Naive thymus-derived CD4-positive, alpha-beta T cell (primary cell): Measurements from ENCODE around the gene GOSR2. TPM values are rescaled to one million over a fixed set of nuclear protein-coding genes. Genes with fewer than 3 reads are reported as not detected.

Experiments used
- ATAC-seq: fragments of 150-1000 bp; cut with Tn5 transposase; 2 replicates; pipeline ENCODE4 v1.10.0; 2021; ENCODE audit warnings: mild to moderate bottlenecking, moderate library complexity
- CTCF ChIA-PET: fragments of 350-600 bp; sonication (Branson Sonifier 250); formaldehyde crosslinking; loops from one replicate; lab custom pipeline; 2021; ENCODE audit warnings: antibody characterized with exemption; lab: Charles Lee
- POLR2A ChIA-PET: fragments of 350-600 bp; sonication (Branson Sonifier 250); formaldehyde crosslinking; loops from one replicate; lab custom pipeline; 2021; ENCODE audit warnings: antibody characterized with exemption, inconsistent platforms; lab: Charles Lee
- DNase-seq, 9 donors: peaks; one replicate each; pipeline versions ENCODE4 v3.0.0 to v3.0.0-alpha.2; 2020 to 2022; ENCODE audit warnings: mixed read lengths in 1 of 9
- H3K27ac ChIP-seq: one replicate; pipeline ENCODE4 v1.7.0; 2013; ENCODE audit warnings: mild to moderate bottlenecking, low read depth, low read length, moderate library complexity
- H3K27me3 ChIP-seq, 2 donors: one replicate each; pipeline ENCODE4 v1.7.0; 2013; ENCODE audit warnings: low read length in 2 of 2, mild to moderate bottlenecking in 2 of 2, moderate library complexity in 2 of 2; ENCODE audit not compliant: control insufficient read depth in 2 of 2, insufficient read depth in 2 of 2
- H3K36me3 ChIP-seq, 3 experiments: 1 replicate in 2 of 3; 2 replicates in 1 of 3; pipeline ENCODE4 v1.7.0; 2013; ENCODE audit warnings: low read length in 3 of 3, mild to moderate bottlenecking in 3 of 3, moderate library complexity in 1 of 3; ENCODE audit not compliant: insufficient read depth in 3 of 3, control insufficient read depth in 2 of 3
- H3K4me1 ChIP-seq, 2 donors: one replicate each; pipeline ENCODE4 v1.7.0; 2013; ENCODE audit warnings: low read length in 2 of 2, mild to moderate bottlenecking in 2 of 2, moderate library complexity in 1 of 2; ENCODE audit not compliant: control insufficient read depth in 2 of 2, insufficient read depth in 2 of 2
- H3K4me3 ChIP-seq: 2 replicates; pipeline ENCODE4 v1.7.0; 2013; ENCODE audit warnings: mild to moderate bottlenecking, low read length
- H3K9me3 ChIP-seq, 3 experiments: 1 replicate in 2 of 3; 2 replicates in 1 of 3; pipeline ENCODE4 v1.7.0; 2013; ENCODE audit warnings: low read length in 3 of 3; ENCODE audit not compliant: control insufficient read depth in 2 of 3
- H3K27ac Mint-ChIP-seq, 9 donors: one replicate each; pipeline ENCODE4 v1.8.0; 2020 to 2022; ENCODE audit warnings: mixed read lengths in 9 of 9, mild to moderate bottlenecking in 8 of 9, moderate library complexity in 5 of 9, inconsistent platforms in 2 of 9
- H3K27me3 Mint-ChIP-seq, 5 donors: one replicate each; pipeline ENCODE4 v1.8.0; 2021 to 2022; ENCODE audit warnings: mixed read lengths in 5 of 5, mild to moderate bottlenecking in 1 of 5
- H3K36me3 Mint-ChIP-seq, 5 donors: one replicate each; pipeline ENCODE4 v1.8.0; 2020 to 2022; ENCODE audit warnings: mixed read lengths in 5 of 5, mild to moderate bottlenecking in 3 of 5, inconsistent platforms in 1 of 5
- H3K4me1 Mint-ChIP-seq, 7 donors: one replicate each; pipeline ENCODE4 v1.8.0; 2020 to 2022; ENCODE audit warnings: mixed read lengths in 7 of 7, mild to moderate bottlenecking in 3 of 7, inconsistent platforms in 1 of 7
- H3K4me3 Mint-ChIP-seq, 10 donors: one replicate each; pipeline ENCODE4 v1.8.0; 2020 to 2022; ENCODE audit warnings: mild to moderate bottlenecking in 10 of 10, mixed read lengths in 10 of 10, moderate library complexity in 6 of 10, inconsistent platforms in 2 of 10
- H3K9me3 Mint-ChIP-seq, 11 donors: one replicate each; pipeline ENCODE4 v1.8.0; 2020 to 2022; ENCODE audit warnings: mixed read lengths in 11 of 11, mild to moderate bottlenecking in 4 of 11, inconsistent platforms in 1 of 11, moderate library complexity in 1 of 11
- intact Hi-C, 2 donors: fragments of 100-400 bp; cut with micrococcal nuclease; formaldehyde crosslinking; loops; one replicate each; pipeline ENCODE4 v1.15.1; 2023
- polyA plus RNA-seq, 2 donors: library from polyadenylated mRNA; unstranded; fragments of 300-500 nt; fragmentation: Illumina TruSeq; gene quantifications; one replicate each; pipeline ENCODE4 v1.2.3, GENCODE V29; 2021
- total RNA-seq, 6 experiments: library from RNA in 5 of 6; stranded (reverse) in 5 of 6; gene quantifications; 1 replicate in 5 of 6; 2 replicates in 1 of 6; pipeline ENCODE4 v1.2.3 and lab custom pipeline; 2021 to 2026

GOSR2 gene
- total and polyA plus RNA-seq, 7 experiments from 2014 or later, result 44.5 to 95.5 (median 70.2) TPM

DNA sequence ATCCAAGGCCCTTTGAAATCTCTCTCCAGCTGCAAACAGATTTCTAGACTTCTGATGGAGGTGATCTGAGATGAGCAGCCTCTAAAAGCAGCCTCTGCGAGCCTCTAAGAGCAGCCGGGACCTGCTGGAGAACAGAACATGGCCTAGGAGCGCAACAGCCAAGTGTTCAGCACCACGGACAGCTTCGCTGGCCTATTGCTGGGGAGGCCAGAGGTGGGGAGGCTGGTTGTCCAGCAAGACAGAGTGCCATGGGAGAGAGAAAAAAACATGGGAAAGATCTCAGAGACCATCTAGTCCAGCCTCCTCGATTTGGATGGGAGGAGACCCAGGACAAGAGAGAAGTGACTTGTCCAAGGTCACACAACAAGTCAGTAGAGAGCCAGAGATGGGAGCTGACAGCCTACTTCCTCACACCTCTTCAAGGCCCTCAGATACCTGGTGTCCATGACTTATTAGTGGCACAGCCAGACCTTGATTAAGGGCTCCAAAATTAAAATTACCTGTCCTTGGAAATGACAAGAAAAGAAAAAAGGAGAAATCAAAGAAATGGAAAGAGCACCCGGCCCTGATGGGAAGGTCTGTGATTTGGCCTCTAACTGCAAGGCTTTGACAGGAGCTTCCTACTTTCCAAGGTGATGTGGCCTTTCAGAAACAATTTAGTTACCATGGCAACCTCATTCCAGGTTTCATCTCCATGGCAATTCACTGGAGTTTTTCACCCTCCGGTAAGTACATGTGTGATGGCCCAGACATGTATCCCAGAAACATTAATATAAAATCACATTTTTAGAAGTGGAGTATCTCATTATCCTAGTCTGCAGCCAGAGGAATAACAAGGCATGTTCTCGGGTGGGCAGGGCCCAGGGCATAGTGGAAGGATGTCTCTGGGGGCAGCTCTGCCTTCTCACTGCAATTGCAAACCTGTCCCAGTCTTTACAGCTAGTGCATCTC is 41.6 kb downstream of the GOSR2 start:
- Histone ChIP-seq H3K4me3 (no peak overlapping the region), H3K4me1 (no peaks in the 10 kb centered on the region), H3K27ac (no peak overlapping the region), H3K36me3 (peaks cover 0 to 12% (median 0%) of the 10 kb centered on the region in 3 experiments), H3K9me3 (no peaks in the 10 kb centered on the region), H3K27me3 (no peaks in the 10 kb centered on the region)
- Mint-ChIP-seq H3K9me3 (peaks cover 0 to 12% (median 4%) of the 10 kb centered on the region in 11 donors), H3K27ac (peak overlapping the region in 1 of 9 donors; percentile 30), H3K4me3 (no peak overlapping the region), H3K4me1 (peaks cover 0 to 8% (median 0%) of the 10 kb centered on the region in 7 donors), H3K36me3 (peaks cover 3 to 46% (median 36%) of the 10 kb centered on the region in 5 donors), H3K27me3 (peaks cover 0 to 23% (median 6%) of the 10 kb centered on the region in 5 donors)
- intact Hi-C loops, result no loop called here
- DNase-seq, result no peak
- no peak for ATAC-seq
- ChIA-PET POLR2A (no interaction called here), CTCF (no interaction called here)

DNA sequence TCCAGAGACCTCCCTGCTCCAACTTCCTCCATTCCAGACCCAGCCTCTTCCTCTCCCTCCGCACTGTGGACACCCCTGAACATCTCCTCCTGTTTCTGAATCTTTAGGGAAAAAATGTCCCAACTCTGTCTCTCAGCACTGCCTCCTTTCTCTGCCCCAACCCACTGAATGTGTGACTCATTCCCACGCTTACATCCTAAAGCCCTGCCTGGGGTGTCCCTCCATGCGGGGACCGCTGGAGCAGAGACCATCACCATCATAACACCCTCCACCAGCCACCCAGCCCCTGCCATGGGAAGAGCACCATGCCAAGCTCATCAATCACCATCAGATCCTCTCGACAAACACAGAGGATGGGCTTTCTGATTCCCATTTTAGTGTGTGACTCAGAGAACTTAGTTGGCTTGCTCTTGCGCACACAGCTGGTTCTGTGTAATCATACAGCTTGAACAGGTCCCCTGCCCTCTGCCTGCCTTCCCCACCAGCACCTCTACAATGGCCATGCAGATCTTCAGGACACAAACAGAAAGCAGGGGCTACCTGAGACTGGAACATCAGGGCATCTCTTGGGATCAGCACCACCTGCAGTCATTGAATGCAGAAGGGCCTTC is 45.4 kb downstream of the GOSR2 start:
- no peak overlapping the region for H3K27ac ChIP-seq
- CTCF ChIA-PET, result no interaction called here
- no peaks in the 10 kb centered on the region for H3K27me3 ChIP-seq
- DNase-seq (no peak), ATAC-seq (no peak)
- intact Hi-C loops, result no loop called here
- H3K4me1 ChIP-seq, result no peaks in the 10 kb centered on the region
- no peak overlapping the region for H3K27ac Mint-ChIP-seq
- peaks cover 0 to 12% (median 0%) of the 10 kb centered on the region in 3 experiments for H3K36me3 ChIP-seq
- POLR2A ChIA-PET, result no interaction called here
- H3K4me1 Mint-ChIP-seq, result peaks cover 0 to 3% (median 0%) of the 10 kb centered on the region in 7 donors
- no peak overlapping the region for H3K4me3 Mint-ChIP-seq
- peaks cover 0 to 23% (median 6%) of the 10 kb centered on the region in 5 donors for H3K27me3 Mint-ChIP-seq
- no peaks in the 10 kb centered on the region for H3K9me3 Mint-ChIP-seq
- H3K9me3 ChIP-seq, result no peaks in the 10 kb centered on the region
- no peak overlapping the region for H3K4me3 ChIP-seq
- peaks cover 1 to 37% (median 26%) of the 10 kb centered on the region in 5 donors for H3K36me3 Mint-ChIP-seq

DNA sequence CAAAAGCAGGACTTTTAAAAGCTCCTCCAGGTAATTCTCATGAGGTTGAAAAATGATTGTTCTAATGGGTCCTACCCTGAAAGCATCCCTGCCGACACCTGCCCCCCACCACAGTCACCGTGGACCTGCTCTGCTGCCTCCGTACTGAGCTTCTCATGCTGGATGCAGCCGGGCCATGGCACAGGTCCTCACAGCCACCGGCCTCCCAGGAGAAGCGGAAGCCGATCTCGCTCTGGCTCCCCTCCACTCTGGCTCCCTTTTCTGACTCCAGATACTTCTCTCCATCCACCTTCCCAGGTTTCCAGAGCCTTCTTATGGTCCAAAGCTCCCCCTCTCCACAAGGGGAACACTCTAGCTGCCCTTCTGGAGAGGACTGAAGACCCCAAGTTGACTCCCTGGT is 45.9 kb downstream of the GOSR2 start:
- intact Hi-C loops, result no loop called here
- ATAC-seq, result no peak
- no peak overlapping the region for H3K27ac ChIP-seq
- H3K4me3 ChIP-seq, result no peak overlapping the region
- Mint-ChIP-seq H3K4me3 (no peak overlapping the region), H3K36me3 (peaks cover 1 to 41% (median 28%) of the 10 kb centered on the region in 5 donors), H3K27ac (no peak overlapping the region), H3K27me3 (peaks cover 0 to 23% (median 6%) of the 10 kb centered on the region in 5 donors), H3K4me1 (peaks cover 0 to 3% (median 0%) of the 10 kb centered on the region in 7 donors), H3K9me3 (no peaks in the 10 kb centered on the region)
- peaks cover 0 to 12% (median 0%) of the 10 kb centered on the region in 3 experiments for H3K36me3 ChIP-seq
- no peak for DNase-seq
- H3K4me1 ChIP-seq, result no peaks in the 10 kb centered on the region
- no peaks in the 10 kb centered on the region for H3K27me3 ChIP-seq
- POLR2A ChIA-PET, result no interaction called here
- H3K9me3 ChIP-seq, result no peaks in the 10 kb centered on the region
- CTCF ChIA-PET, result no interaction called here

DNA sequence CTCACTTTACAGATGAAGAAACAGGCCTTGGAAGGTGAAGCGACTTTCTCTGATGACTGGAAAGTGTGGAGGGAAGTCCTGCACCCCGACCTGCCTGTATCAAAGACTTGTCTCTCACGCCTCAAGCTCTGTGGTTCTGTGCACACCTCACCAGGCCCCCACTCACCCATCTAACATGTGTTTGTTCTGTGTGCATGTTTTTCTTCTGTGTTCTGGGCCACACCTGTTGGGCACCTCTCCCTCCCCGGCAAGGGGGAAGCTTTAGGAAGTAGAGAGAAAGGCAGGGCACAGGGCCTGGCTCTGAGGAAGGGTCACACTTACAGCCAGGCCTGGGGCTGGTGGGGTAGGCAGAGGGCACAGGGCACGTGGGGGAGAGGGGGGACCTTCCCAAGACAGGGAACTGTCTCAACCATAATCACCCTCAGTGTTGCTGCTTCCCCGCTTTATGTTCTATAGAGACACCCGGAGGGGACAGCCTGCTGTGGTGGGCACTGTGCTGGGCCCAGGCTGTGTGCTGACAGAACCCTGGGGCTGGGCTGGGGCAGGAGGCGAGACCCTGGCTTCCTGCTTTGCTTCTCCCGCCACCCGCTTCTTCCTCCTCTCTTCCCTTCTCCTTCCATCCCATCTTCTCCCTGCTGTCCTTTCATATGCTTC is 48.8 kb downstream of the GOSR2 start:
- POLR2A ChIA-PET, result no interaction called here
- H3K9me3 Mint-ChIP-seq, result no peaks in the 10 kb centered on the region
- no peak for ATAC-seq

DNA sequence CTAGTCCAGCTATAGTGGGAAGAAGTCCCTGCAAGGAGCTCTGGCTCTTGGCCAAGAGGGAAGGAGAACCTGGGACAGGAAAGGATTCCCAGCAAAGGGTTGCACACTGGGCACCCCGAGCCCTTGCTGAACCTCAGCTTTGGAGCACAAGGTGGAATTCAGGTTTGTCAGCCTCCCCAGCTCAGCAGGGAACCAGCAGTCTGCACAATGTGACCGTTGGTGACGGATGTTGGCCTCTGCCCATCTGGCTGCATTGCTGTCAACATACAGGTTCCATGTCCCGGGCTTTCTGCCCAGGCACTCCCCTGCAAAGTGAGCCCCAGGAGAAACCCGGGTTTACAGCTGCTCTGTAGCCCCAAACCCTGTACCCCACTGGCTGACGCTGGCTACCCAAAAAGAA is 49.4 kb downstream of the GOSR2 start:
- Histone ChIP-seq H3K27me3 (peaks cover 0 to 2% of the 10 kb centered on the region in 2 donors), H3K4me3 (no peak overlapping the region), H3K9me3 (no peaks in the 10 kb centered on the region), H3K27ac (no peak overlapping the region), H3K4me1 (no peaks in the 10 kb centered on the region), H3K36me3 (peaks cover 0 to 12% (median 0%) of the 10 kb centered on the region in 3 experiments)
- DNase-seq (no peak), ATAC-seq (no peak)
- Mint-ChIP-seq H3K4me1 (no peaks in the 10 kb centered on the region), H3K27me3 (peaks cover 14 to 21% (median 16%) of the 10 kb centered on the region in 5 donors), H3K27ac (no peak overlapping the region), H3K4me3 (no peak overlapping the region), H3K36me3 (peaks cover 1 to 39% (median 27%) of the 10 kb centered on the region in 5 donors), H3K9me3 (no peaks in the 10 kb centered on the region)
- ChIA-PET POLR2A (no interaction called here), CTCF (no interaction called here)
- intact Hi-C loops, result no loop called here

More for the DNA sequence above, 48.8 kb downstream of the GOSR2 start:
- Histone ChIP-seq H3K9me3 (no peaks in the 10 kb centered on the region), H3K4me1 (no peaks in the 10 kb centered on the region), H3K27me3 (no peaks in the 10 kb centered on the region), H3K4me3 (no peak overlapping the region), H3K36me3 (peaks cover 0 to 12% (median 0%) of the 10 kb centered on the region in 3 experiments), H3K27ac (no peak overlapping the region)
- Mint-ChIP-seq H3K4me1 (no peaks in the 10 kb centered on the region), H3K27ac (no peak overlapping the region), H3K36me3 (peaks cover 2 to 45% (median 31%) of the 10 kb centered on the region in 5 donors), H3K4me3 (no peak overlapping the region), H3K27me3 (peaks cover 8 to 21% (median 13%) of the 10 kb centered on the region in 5 donors)
- no peak for DNase-seq
- CTCF ChIA-PET, result no interaction called here
- intact Hi-C loops, result no loop called here

DNA sequence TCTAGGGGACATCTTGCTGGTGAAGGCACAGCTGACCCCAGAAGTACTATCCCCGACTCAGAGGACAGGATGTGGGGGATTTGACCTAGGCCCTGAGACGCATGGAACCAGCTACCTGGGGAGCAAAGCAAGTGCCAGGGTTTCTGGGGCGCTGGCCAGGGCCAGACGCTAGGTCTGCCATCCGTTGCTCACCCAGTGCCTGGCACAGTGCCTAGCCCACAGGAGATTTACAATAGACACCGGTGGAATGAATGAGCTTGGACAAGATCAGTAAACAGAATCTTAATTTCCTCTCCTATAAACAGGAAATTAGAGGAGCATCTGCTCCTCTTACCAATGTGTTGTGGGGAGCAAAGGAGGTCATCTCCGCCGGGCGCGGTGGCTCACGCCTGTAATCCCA is 51.1 kb downstream of the GOSR2 start:
- POLR2A ChIA-PET, result no interaction called here
- Mint-ChIP-seq H3K27ac (no peak overlapping the region), H3K9me3 (no peaks in the 10 kb centered on the region), H3K27me3 (peaks cover 23 to 29% (median 24%) of the 10 kb centered on the region in 5 donors), H3K36me3 (peaks cover 0 to 23% (median 15%) of the 10 kb centered on the region in 5 donors), H3K4me3 (no peak overlapping the region), H3K4me1 (peaks cover 4 to 8% (median 7%) of the 10 kb centered on the region in 7 donors)
- no peak for ATAC-seq
- Histone ChIP-seq H3K4me1 (peaks cover 4 to 6% of the 10 kb centered on the region in 2 donors), H3K36me3 (peaks cover 0 to 3% (median 0%) of the 10 kb centered on the region in 3 experiments), H3K27me3 (peaks cover 0 to 9% of the 10 kb centered on the region in 2 donors), H3K4me3 (no peak overlapping the region), H3K9me3 (no peaks in the 10 kb centered on the region), H3K27ac (no peak overlapping the region)
- intact Hi-C loops, result no loop called here
- CTCF ChIA-PET, result no interaction called here
- DNase-seq, result no peak
